Upper lobe of left lung (tissue), 6 donors: ENCODE results near the gene FASTK. TPM values are rescaled to one million over a fixed set of nuclear protein-coding genes. Genes with fewer than 3 reads are reported as not detected.

Experiments used
- ATAC-seq, 2 donors: fragments of 200-7000 bp; cut with Tn5 transposase; one replicate each; pipeline ENCODE4 v1.9.1; 2022; ENCODE audit warnings: mild to moderate bottlenecking in 2 of 2, moderate library complexity in 2 of 2; ENCODE audit not compliant: low FRiP score in 2 of 2
- DNase-seq, 2 donors: peaks; one replicate each; pipeline ENCODE4 v3.0.0-alpha.2; 2019 to 2020
- H3K27ac ChIP-seq, 4 donors: fragments of 200-600 bp; sonication (generic); one replicate each; pipeline ENCODE4 v1.5.1; 2016 to 2019
- H3K27me3 ChIP-seq, 4 donors: fragments of 200-600 bp; sonication (generic); one replicate each; pipeline ENCODE4 v1.5.1; 2017 to 2019
- H3K36me3 ChIP-seq, 4 donors: fragments of 200-600 bp; sonication (generic); one replicate each; pipeline ENCODE4 v1.5.1; 2016 to 2019
- H3K4me1 ChIP-seq, 4 donors: fragments of 200-600 bp; sonication (generic); one replicate each; pipeline ENCODE4 v1.5.1; 2018 to 2019
- H3K4me3 ChIP-seq, 4 donors: fragments of 200-600 bp; sonication (generic); one replicate each; pipeline ENCODE4 v1.5.1; 2017 to 2019; ENCODE audit warnings: mild to moderate bottlenecking in 2 of 4, moderate library complexity in 1 of 4
- H3K9me3 ChIP-seq, 4 donors: fragments of 200-600 bp; sonication (generic); one replicate each; pipeline ENCODE4 v1.5.1; 2018 to 2019
- CTCF ChIP-seq, 6 experiments: fragments of 450-650 bp in 4 of 6; fragments of 200-600 bp in 2 of 6; sonication (generic) in 2 of 6; IDR thresholded peaks; one replicate each; pipeline ENCODE4 v1.5.1; 2016 to 2019; ENCODE audit warnings: antibody characterized with exemption in 6 of 6
- EP300 ChIP-seq, 4 donors: sonication (generic); formaldehyde crosslinking; IDR thresholded peaks; one replicate each; pipeline ENCODE4 v1.5.1; 2017; ENCODE audit warnings: antibody characterized with exemption in 4 of 4, control low read depth in 2 of 4
- POLR2A ChIP-seq, 4 donors: fragments of 450-650 bp; IDR thresholded peaks; one replicate each; pipeline ENCODE4 v1.5.1; 2016 to 2017; ENCODE audit warnings: antibody characterized with exemption in 4 of 4, mild to moderate bottlenecking in 2 of 4
- POLR2AphosphoS5 ChIP-seq, 2 donors: sonication (generic); formaldehyde crosslinking; IDR thresholded peaks; one replicate each; pipeline ENCODE4 v1.5.1; 2017; ENCODE audit warnings: antibody characterized with exemption in 2 of 2
- WGBS, 2 donors: methylation state at CpG; one replicate each; pipeline ENCODE4 v1.1.5; 2017 to 2018; 5-methylcytosine and 5-hydroxymethylcytosine counted together
- total RNA-seq, 6 donors: library from RNA; depleted of rRNA in 4 of 6; stranded (reverse); fragments of >200 nt in 4 of 6; gene quantifications; one replicate each; pipeline versions ENCODE4 v1.1.0 to v1.2.1, GENCODE V29; 2016 to 2021
- donor health status: DM: no; HTN: no; CAD: no; lungs with moderate emphysema.
- donor health status: DM: no; HTN: yes; CAD: no; lungs with severe emphysema.

The FASTK gene, protein sequence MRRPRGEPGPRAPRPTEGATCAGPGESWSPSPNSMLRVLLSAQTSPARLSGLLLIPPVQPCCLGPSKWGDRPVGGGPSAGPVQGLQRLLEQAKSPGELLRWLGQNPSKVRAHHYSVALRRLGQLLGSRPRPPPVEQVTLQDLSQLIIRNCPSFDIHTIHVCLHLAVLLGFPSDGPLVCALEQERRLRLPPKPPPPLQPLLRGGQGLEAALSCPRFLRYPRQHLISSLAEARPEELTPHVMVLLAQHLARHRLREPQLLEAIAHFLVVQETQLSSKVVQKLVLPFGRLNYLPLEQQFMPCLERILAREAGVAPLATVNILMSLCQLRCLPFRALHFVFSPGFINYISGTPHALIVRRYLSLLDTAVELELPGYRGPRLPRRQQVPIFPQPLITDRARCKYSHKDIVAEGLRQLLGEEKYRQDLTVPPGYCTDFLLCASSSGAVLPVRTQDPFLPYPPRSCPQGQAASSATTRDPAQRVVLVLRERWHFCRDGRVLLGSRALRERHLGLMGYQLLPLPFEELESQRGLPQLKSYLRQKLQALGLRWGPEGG
- 100 to 1,000 TPM in 1 of 6 donors, 10 to 100 TPM in 5; 54.3 to 136 (median 78.0) TPM for total RNA-seq

DNA sequence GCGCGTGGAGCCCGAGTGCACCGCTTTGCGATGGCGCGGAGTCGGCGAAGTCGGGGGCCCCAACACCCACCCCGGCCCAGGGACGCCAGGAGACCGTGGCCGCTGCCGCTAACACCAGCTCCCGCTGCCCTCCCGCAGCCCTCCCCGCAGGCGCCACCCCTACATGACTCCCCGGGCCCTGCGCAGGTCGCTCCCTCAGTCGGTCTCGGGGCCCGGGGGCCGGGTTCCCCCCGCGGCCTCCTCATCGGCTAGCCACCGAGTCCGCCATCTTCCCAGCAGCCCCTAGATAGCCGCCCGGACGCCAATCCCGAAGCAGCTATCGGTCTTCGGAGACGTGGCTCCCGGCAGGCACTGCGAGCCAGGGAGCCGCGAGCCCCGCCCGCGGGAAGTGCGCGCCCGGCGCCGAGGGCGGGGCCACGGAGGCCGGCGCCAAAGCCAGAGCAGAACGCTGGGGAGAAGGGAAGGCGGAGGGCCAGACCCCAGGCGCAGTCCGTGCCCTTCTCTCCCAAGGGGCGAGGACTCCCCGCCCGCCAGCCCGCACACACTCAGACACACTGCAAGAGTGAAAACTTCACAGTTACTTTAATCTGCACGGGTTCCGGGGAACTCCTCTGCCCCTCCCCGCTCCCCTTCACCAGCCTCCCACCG is at the start of gene FASTK:
Gene FASTK (minus strand): TSS at position 288 of the 648 bp plus-strand sequence. CDS start 43 bp downstream, at position 245.
- ATAC-seq (peak; percentile 91 to 94), DNase-seq (peak; percentile 95 to 96)
- peaks cover 0 to 25% (median 10%) of the 10 kb centered on the region in 4 donors for H3K36me3 ChIP-seq
- H3K9me3 ChIP-seq, result no peaks in the 10 kb centered on the region
- no peaks in the 10 kb centered on the region for H3K27me3 ChIP-seq
- peak within 1 kb of the TSS; percentile 94 to 97 (median 96) for H3K27ac ChIP-seq
- WGBS, 2 donors, result 3% methylated on average over 31 of the region's 66 CpGs; no CpG with 5 or more reads in 1 of the 2 donors
- H3K4me1 ChIP-seq, result peaks cover 42 to 62% (median 52%) of the 10 kb centered on the region in 4 donors
- peak within 1 kb of the TSS; percentile 70 to 99 (median 88) for H3K4me3 ChIP-seq
- TF ChIP-seq CTCF (IDR thresholded peaks at IDR 0.05) (peak in 2 of 6 experiments; percentile 13 to 21), EP300 (IDR thresholded peaks at IDR 0.05) (no peak), POLR2A (IDR thresholded peaks at IDR 0.05) (peak in 3 of 4 donors; percentile 62 to 77 (median 74)), POLR2AphosphoS5 (IDR thresholded peaks at IDR 0.05) (peak; percentile 45 to 85)

GRCh38 chr7:151129960-151130591 is 49.5 kb upstream of the FASTK start:
- TF ChIP-seq POLR2A (IDR thresholded peaks at IDR 0.05) (no peak), EP300 (IDR thresholded peaks at IDR 0.05) (no peak), POLR2AphosphoS5 (IDR thresholded peaks at IDR 0.05) (no peak), CTCF (IDR thresholded peaks at IDR 0.05) (no peak)
- DNase-seq, result no peak
- peaks cover 31 to 92% (median 73%) of the 10 kb centered on the region in 4 donors for H3K36me3 ChIP-seq
- H3K27ac ChIP-seq, result no peak overlapping the region
- peaks cover 3 to 18% (median 6%) of the 10 kb centered on the region in 4 donors for H3K4me1 ChIP-seq
- no peaks in the 10 kb centered on the region for H3K9me3 ChIP-seq
- no peak for ATAC-seq
- no peak overlapping the region for H3K4me3 ChIP-seq
- WGBS, 2 donors, result 95 to 96% methylated on average over 4 to 9 of the region's 9 CpGs
- no peaks in the 10 kb centered on the region for H3K27me3 ChIP-seq

DNA sequence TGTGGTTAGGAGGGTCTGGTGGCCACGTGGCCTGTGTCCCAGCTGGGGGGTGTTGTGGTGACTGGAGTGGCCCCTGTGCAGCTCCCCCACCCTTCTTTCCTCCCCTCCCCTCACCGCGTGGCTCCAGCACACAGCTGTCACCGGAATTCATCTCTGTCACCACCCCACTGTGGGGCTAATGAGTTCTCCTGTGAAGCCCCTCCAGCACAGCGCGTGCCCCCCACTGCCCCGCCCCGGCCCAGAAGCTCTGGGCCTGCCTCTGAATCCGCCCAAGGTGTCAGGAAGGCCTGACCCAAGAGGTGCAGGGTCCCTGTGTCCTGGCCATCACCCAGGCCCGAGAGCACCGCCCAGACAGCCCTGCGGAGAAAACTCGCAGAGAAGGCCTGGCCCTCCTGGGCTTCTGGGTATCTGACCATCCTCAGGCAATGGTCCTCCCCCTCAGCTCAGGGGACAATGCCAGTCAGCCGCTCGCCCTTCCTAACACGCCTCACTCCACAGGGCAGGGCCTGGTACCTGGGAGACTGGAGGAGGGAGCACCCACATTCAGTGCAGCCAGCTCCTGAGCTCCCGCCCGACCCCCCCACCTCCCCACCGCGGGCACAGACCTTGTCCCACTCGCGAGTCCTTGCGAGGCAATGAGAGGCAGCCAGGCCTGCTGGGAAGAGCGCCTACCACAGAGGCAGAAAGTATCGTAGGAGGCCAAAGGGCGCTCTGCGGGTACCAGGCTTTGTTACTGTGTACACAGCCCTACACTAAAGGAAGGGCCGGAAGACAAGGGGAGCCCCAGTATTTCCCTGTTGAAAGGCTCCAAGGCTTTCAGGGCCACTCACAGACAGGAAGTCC is 48.7 kb upstream of the FASTK start:
- no peak for TF ChIP-seq POLR2AphosphoS5 (IDR thresholded peaks at IDR 0.05)
- no peaks in the 10 kb centered on the region for H3K9me3 ChIP-seq
- H3K4me1 ChIP-seq, result peaks cover 5 to 21% (median 9%) of the 10 kb centered on the region in 4 donors
- peaks cover 31 to 92% (median 73%) of the 10 kb centered on the region in 4 donors for H3K36me3 ChIP-seq
- DNase-seq (no peak), ATAC-seq (no peak)
- no peak overlapping the region for H3K27ac ChIP-seq
- H3K4me3 ChIP-seq, result no peak overlapping the region
- no peaks in the 10 kb centered on the region for H3K27me3 ChIP-seq
- 88 to 95% methylated on average over 10 to 26 of the region's 28 CpGs for WGBS, 2 donors

- WGBS, 2 donors, result 83 to 93% methylated on average over 6 to 8 of the region's 8 CpGs
- peaks cover 31 to 91% (median 69%) of the 10 kb centered on the region in 4 donors for H3K36me3 ChIP-seq
Measured at GRCh38 chr7:151128716-151129115, 48.1 kb upstream of the FASTK start.

More at GRCh38 chr7:151128716-151129115, 48.1 kb upstream of the FASTK start:
- peaks cover 10 to 23% (median 14%) of the 10 kb centered on the region in 4 donors for H3K4me1 ChIP-seq
- TF ChIP-seq EP300 (IDR thresholded peaks at IDR 0.05) (no peak), POLR2A (IDR thresholded peaks at IDR 0.05) (no peak), POLR2AphosphoS5 (IDR thresholded peaks at IDR 0.05) (no peak), CTCF (IDR thresholded peaks at IDR 0.05) (no peak)
- ATAC-seq (no peak), DNase-seq (no peak)
- H3K9me3 ChIP-seq, result no peaks in the 10 kb centered on the region
- no peak overlapping the region for H3K27ac ChIP-seq
- H3K27me3 ChIP-seq, result no peaks in the 10 kb centered on the region
- no peak overlapping the region for H3K4me3 ChIP-seq
